Fibroblast of the conjunctiva (primary cell): ENCODE results near the gene CHST15.

Experiments used
- DNase-seq: peaks from one replicate; pipeline ENCODE4 v3.0.0-alpha.2; 2010; ENCODE audit warnings: low read depth

CHST15 gene

DNA sequence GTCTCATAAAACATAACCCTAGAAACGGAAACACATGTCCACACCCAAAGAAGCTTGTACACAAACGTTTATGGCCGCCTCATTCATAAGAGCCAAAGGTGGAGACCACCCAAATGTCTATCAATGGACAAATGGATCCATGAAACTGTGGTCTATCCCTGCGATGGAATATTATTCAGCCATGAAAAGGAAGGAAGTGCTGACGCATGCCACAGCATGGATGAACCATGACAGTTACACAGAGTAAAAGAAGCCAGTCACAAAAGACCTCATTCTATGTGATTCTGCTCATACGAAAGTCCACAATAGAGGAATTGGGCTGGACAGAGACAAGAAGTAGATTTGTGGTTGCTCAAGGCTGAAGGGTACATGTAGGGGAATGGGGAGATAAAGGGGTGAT lies 10.8 kb downstream of the CHST15 start:
- no peak for DNase-seq

DNA sequence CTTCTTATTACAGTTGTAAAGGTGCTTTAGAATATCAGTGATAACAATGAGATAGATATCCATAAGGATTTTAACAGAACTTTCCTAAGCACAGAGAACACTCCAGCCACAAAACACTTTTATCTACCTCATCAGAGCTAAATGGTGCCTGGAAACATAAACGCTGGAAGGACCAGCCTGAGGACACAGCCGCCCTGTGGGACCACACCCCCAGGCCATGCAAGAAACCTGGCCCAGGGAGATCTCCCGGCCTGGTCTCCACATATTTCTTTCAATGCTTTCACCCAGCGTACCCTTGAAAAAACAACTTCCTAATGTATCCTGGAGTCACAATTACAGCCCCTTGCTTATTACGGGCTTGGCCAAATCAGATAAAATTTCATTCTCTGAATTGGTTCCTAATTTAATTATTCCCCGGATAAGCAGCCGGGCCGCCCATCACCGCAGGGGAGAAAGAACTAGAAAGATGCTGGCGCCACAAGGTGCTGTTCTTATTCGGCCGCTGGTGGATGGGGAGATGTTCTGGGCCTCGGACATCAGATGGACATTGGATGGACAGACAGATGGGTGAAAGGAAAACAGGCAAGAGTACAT lies 11.8 kb downstream of the CHST15 start:
- no peak for DNase-seq

DNA sequence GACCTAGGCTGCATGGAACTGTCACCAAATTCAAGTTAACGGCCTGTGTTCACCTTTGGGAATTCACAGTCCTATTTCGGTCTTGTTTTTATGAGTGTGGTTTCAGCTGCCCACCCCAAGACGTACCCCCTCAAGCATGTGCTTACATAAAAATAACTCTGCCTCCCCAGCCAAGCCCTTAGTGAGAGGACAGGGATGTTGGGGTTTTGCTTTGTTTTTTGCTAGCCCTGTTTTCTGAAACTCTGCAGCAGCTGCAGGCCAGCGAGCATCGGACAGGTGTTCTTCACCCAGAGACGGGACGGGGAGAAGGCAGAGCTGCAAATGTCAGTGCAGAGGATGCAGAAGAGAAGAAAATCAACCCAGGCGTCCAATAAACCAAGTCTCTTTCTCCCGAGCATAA lies 13.5 kb downstream of the CHST15 start:
- DNase-seq, result no peak

DNA sequence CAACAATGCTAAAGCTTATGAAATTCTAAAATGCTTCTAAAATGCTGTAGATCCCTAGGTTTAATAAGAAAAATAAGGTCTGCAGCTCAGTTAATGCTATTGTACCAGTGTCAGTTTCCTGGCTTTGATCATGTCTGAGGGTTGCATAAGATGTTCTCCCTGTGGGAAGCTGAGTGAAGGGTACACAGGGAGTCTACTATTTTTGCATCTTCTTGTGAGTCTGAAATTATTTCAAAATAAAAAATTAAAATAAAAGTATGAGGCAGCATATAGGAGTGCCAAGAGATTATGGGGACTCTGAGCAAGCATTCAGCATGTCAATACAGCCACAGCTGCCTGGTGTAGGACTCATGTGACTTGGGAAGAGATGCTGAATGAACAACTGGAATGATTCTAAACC lies 14.7 kb downstream of the CHST15 start:
- DNase-seq, result no peak

DNA sequence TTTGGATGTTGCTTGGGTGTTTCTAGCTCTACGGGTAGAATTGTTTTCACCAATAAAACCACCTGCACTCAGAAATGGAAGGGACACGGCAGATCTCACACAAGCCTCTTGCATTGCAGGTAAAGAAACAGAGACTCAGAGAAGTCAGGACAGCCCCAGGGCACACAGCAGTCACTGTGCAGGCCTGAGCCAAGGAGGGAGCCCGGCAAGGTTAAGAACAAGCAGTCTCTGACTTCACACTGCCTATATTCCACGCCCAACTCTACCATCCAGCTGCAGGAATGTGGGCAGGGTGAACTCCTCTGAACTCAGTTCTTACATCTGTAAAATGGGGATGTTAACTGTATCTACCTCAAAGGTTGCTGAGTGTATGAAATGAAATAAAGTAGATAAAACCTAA lies 15.4 kb downstream of the CHST15 start:
- no peak for DNase-seq

DNA sequence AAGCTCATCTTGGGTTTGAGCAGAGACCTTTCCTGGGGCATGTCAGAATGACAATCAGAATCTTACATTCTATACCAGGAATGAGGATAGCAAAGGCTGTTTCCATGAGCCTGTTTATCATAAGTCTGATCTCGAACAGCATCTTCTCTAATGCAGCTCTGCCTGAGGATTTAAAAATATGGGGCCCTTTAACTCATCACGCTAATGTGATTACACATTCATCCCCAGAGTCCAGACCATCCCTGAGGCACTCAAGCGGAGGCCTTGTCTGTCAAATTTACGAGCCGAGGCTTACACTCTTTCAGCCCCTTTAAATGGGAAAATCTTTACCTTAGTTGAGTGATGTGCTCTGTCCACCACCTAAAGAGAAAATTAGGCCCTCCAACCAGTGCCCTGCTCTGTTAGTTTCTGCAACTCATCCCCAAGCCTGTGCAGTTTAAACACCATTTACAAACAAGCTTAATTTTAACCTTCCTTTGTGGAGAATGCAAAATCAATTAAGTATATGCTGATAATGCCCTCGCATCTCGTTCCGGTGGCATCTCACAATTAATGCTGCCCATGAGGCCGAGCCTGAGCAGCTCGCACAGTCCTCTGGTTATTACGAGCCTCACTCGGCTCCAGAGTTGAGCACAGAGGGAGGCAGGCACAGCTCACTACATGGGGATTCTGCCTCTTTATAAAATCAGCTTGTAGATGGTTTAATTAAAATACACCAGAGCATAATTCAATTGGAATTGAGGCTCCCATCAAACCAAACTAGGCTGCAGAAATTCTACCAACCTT lies 16.0 kb downstream of the CHST15 start:
- no peak for DNase-seq

DNA sequence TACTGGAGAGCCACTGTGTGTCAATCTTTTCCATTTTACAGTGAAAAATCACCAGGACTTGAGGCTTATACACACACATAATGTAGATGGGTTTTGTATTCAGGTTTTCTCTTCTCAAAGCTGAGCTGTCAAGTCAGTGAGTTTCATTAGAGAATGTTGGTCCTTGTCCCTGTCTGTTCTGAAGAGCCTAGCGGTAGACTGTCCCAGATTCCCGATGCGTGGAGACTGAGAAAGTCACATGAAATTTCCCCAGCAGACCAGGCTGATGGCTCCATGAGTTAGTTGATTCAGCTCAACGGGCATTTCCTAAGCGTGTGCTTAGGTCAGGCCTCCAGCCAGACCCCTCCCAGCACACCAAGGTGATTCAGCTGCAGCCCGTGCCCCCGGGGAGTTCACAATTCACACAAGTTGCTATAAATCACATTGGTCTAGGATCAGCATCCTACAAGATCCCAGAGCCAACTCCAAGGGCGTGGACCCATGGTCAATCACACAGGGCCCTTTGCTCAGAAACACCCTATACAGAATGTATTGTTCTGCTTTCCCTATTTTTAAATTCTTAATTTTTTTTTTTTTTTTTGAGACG lies 17.2 kb downstream of the CHST15 start:
- DNase-seq, result no peak

DNA sequence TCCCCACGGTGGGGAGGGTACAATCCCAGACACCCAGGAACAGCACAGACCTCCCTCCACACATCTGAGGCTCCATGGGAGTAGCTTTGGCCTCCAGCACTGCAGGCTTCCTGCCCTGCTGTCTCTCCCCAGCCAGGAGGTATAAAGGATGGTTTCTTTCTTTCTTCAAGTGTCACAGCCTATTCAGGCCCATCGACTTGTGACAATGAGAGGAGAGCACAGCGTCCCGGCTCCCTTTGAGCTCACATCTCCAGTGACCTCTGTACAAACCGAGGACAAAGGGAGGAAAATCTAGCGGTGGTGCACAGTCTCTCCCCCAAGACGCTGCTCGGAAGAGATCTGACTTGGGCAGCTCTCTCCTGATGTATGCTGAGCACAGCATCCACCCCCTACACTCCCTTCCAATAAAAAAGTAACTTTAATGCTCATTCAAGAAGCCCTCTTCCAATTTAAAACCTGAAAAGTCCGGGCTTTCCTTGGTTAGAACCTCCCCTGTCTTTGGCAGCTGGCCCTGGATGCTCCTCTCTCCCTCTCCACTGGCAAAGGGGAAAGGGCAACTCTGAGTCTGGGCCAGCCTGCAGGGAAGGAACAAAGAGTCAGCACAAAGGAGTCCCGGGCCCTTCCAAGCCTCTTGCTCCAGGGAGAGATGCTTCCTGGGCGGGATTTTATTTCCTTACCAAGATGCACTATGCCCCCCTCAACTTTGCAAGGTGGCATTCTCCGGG lies 18.0 kb downstream of the CHST15 start:
- no peak for DNase-seq

DNA sequence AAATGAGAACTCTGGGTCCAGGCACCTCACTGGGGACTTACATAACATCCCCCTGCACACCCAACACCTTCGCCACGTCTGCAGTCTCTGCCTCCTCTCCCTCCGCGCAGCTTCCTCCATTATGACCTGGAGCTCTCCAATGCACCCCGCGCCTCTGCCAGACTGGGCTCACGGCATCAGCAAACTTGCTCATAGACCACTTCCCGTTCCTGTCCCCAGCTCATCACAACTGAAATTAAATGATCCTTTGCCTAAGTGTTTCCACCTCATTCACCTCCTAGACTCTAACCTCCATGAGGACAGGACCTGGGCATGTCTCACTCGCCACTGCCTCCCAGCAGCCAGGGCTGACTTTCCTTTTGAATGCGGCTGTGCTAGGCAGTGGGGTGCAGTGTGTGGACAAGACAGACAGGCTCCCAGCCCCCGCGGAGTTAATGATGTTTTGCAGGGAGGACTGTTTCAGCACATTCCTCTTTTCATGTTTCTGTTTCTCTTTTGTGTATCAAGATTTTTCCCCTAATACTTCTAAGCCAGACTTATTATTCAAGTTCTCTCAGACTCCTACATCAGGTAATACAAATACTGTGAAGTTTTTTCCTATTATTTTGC lies 18.8 kb downstream of the CHST15 start:
- DNase-seq, result no peak

DNA sequence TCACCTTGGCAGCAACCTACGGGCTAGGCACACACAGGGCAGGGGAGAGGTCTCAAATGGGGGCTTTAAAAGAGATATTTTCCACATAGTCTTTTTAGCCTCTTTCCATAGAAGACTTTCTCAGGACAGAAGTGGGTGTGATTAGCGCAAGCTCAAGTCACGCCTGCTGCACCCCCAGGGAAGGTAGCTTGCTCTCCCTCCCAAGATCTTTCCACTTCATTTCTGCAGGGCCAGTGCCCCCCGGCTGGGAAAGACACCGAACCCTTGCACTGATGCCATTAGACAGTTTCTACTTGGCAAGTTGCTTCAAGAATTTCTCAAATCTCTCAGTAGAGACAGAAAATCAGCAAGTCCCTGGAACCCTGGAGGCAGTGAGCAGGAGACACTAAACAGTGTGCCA lies 19.4 kb downstream of the CHST15 start:
- DNase-seq, result no peak

DNA sequence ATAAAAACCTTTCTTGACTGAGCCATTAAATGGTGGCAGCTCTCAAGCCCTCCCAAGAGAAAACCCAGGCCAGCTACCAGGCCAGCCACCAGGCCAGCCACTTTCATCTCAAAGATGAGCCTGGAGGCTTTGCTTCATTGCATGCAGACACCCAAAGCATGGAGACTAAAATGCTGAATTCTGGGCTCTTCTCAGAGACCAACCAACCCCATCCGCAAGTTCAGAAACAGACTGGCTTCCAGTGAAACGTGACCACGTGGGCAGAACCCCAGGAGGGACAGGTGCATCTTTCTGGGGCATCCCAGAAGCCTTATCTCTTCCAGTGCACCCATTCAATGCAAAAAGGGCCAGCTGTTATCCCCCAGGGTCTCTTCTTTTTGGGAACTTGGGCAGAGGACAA lies 20.9 kb downstream of the CHST15 start:
- DNase-seq, result no peak

DNA sequence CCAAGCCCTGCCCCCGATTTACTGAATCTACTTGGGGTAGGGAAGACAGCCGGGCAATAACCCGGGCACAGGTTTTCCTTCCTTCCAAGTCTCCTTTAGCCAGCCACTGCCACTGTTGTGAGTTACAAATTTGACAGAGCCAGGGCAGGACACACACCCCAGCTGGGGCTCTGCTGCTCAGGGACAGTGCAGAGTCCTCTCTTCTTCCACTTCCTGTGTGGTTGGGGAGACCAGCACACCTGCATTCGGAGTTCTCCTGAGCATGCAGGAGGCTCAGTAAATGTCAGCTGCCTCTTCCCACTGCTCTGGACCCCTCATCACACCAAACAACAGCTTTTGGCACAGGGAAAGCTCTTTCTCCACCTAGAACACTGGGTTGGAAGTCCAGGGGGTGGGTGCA lies 21.3 kb downstream of the CHST15 start:
- no peak for DNase-seq

DNA sequence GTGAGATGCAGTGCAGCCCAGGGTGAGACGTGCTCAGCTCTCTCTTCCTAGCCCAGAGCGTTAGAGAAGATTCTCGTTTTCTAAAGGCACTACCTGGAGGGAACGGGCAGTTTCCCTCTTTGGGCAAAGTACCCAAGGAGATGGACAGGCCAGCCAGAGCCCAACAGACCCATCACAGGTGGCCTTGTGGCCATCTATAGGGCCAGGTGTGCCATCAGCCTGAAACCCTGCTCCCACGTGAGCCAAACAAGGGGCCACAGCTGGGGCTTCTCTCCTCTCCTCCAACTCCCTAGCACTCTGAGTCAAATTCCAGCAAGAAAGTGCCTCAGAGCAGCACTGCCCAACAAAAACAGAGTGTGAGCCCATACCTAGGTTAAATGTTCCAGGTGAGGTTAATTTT lies 22.3 kb downstream of the CHST15 start:
- DNase-seq, result no peak

DNA sequence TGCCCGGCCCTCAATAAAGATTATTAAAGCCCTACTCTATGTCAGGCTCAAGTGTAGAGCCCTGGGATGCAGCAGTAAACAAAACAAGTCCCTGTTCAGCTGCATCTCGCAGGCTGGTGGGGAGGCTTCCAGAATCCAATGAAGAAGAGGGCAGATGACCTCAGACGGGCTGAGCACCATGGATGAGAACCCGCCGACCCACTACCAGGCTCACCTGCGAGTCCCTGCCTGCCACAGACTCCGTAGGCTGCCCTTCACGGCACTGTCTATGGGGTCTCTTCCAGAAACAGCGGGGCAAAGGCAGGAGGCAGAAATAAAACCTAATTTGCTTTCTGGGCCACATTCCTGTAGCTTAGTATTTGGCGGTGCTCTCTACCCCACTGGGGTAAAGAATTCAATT lies 22.7 kb downstream of the CHST15 start:
- DNase-seq, result no peak

DNA sequence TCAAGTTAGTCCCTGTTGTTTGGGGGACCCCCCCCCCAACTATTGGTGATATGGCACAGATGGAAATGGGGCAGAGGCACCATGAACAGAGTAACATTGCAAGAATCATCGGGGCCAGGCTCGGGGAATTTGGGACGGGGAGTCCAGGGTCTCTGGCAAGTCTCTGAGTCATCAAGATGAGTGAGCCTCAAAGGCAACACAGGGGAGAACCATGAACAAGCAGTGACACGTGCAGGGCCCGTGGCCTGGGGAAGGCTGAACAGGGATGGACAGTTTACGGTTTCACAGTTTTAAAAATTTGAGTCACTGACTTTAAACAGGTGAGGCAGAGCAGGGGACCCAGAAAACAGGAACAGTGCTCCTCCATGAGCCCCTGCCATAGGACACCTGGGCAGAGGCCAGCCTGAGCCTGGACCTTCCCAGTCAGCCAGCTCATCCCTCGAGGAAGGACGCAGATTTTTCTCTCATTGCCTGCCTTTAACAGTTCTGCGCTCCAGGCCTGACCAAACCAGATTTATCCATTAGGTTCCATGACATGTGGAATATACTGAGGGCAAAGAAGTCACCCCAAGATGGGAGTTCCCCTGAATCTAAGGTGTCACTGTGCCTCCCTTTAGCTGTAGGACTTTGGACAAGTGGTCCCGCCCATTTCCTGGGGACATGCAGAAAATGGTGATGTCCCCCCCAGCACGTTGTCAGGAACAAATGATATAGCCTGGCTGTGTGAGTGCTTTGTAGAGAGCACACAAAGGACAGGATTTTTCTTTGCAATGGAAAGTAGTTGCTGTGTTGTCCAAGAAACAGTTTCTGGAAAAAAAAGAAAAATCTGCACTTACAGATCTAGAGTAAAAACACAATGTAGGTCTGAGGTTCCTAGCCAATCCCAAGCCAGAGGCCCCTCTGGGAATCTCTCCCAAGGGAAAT lies 23.8 kb downstream of the CHST15 start:
- no peak for DNase-seq

DNA sequence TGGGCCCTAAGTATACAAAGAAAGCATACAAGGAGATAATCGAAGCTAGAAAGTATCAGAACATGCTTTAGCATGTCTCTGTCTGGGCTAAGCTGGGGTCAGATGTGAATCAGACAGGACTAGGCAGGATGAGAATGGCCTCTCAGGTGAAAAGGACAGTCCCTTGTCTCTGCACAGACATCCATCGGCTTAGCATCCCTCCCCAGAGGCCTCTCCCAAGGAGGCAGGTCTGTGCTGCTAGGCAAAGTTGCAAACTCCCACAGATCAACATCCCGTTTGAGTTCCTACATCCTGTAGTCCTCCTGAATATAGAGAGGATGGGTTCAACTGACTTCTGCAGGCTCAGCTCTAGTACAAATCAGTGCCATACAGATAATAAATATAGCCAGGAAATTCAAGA lies 24.5 kb downstream of the CHST15 start:
- no peak for DNase-seq

DNA sequence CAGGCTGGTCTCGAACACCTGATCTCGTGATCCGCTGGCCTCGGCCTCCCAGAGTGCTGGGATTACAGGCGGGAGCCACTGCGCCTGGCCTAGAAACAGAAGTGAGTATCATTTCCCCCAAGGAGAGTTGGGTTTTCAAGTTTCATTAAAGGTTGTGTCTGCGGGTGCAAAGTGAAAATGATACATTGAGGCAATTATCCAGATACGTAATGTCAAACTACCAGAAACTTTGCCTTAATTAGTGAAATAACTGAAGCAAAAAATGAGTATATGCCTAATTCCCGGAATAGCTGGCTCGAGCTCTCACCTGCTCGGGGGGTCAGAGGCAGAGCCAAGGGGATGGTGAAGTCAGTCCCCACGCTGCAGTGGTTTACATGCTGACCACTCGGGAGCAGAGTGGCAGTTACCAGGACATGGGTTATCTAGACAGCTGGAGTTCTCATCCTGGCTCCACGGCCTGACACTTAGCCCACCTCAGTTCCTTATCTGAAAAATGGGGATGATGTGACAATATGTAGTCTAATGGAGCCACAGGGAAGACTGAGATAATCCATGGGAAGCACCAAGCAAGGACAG lies 25.5 kb downstream of the CHST15 start:
- DNase-seq, result no peak

DNA sequence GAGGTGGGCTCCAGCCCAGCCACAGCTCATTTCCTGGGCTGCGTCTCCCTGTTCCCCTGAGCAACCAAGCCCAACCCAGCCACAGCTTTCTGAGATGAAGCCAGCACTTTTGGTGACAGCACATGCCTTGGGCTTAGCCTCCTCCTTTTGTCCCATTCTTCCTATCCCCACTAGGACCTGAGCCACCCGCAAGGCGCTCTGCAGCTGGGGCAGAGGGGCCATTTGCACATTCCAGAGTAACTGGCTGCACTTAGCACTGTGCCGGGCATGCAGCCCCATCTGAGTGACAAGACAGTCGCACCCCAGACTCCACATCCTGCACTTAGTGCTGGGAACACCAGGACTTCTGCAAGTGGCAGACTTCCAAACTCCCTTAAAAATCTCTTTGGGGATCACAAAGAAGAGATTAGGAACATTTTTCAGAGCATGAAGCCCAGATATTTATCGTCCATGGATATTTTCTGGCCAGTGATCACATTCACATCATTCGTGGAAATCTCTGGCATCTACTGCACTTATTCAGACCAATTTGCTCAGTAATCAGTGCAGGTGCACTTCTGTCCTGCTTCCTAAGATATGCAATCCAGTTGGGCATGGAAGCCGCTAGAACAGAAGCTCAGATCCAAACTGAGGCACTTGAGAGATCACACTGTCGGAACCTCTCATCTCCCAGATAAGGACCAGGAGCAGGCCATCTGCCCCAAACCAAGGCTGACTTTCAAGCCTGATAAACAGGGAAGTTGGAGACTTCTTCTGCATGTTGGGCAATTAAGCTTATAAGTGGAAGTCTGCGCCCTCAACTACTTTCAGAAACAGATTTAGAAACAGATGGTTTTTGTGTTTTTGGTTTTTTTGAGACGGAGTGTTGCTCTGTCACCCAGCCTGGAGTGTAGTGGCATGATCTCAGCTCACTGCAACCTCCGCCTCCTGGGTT lies 26.4 kb downstream of the CHST15 start:
- no peak for DNase-seq

DNA sequence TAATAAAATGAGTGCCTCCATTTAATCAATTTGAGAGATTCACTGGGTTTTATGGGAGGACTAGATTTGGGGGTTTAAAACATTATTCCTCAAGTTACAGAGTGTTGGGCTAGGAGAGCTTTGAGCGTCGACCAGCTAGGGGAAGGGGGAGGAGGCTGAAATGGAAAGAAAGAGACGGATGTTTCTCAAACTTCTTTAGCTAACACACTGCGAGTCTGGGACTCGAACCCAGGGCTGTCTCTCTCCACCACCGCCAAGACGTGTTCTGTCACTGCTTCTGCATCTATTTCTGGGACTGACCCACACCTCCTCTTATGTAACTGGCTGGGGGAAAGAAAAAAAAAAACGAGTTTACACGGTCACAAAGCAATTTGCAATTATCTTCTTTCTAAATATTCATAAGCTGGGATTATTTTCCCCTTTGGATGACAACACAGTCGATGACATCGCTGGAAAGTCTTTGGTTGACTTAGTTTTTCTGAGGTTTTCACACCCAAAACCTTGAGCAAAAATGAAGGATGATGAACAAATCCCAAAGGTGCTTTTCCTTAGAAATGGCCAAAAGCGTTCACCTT lies 27.2 kb downstream of the CHST15 start:
- DNase-seq, result no peak
